ENCODE data around the gene COX6A2. TPM values are rescaled to one million over a fixed set of nuclear protein-coding genes. Genes with fewer than 3 reads are reported as not detected.

COX6A2 gene
- total RNA-seq, 1 donor from 2014 or later, result not detected

GRCh38 chr16:31380201-31380600 is 48.0 kb downstream of the COX6A2 start:
- H3K36me3 Mint-ChIP-seq, result no peaks in the 10 kb centered on the region
- no peak for TF ChIP-seq CTCF (conservative IDR thresholded peaks at IDR 0.05)

More at GRCh38 chr16:31380201-31380600, 48.0 kb downstream of the COX6A2 start:
- no peak for DNase-seq (ENCODE audit: extremely low spot score, unreplicated experiment)
- no peak overlapping the region for H3K4me3 Mint-ChIP-seq
- no peaks in the 10 kb centered on the region for H3K9me3 Mint-ChIP-seq
- no peak overlapping the region for H3K27ac Mint-ChIP-seq
- peaks cover 34% of the 10 kb centered on the region for H3K27me3 Mint-ChIP-seq
- no peaks in the 10 kb centered on the region for H3K4me1 Mint-ChIP-seq (ENCODE audit: unreplicated experiment)

Other genes with a start within 250 kb of the COX6A2 start
- gene FUS, start 248.2 kb downstream of the COX6A2 start, total RNA-seq (ENCODE audit: low replicate concordance), result 400 and 654 TPM in 2 replicates
- gene PYCARD, start 225.6 kb downstream of the COX6A2 start, total RNA-seq (ENCODE audit: low replicate concordance), result 8.2 and 14.5 TPM in 2 replicates
- gene TRIM72, start 214.2 kb downstream of the COX6A2 start, total RNA-seq (ENCODE audit: low replicate concordance), result 0.02 TPM in 1 of 2 replicates, not detected in the other
- gene PYDC1, start 211.2 kb downstream of the COX6A2 start, total RNA-seq (ENCODE audit: low replicate concordance), result not detected in 2 replicates
- 0.36 TPM in 1 of 2 replicates, not detected in the other for gene ITGAM, start 168.4 kb downstream of the COX6A2 start, total RNA-seq (ENCODE audit: low replicate concordance)
- not detected in 2 replicates for gene ITGAX, start 73.2 kb downstream of the COX6A2 start, total RNA-seq (ENCODE audit: low replicate concordance)
- not detected in 2 replicates for gene ITGAD, start 35.0 kb downstream of the COX6A2 start, total RNA-seq (ENCODE audit: low replicate concordance)
- 1.2 and 1.9 TPM in 2 replicates for gene ZNF843, start 14.4 kb upstream of the COX6A2 start, total RNA-seq (ENCODE audit: low replicate concordance)
- 9.4 and 11.1 TPM in 2 replicates for gene ARMC5, start 31.1 kb upstream of the COX6A2 start, total RNA-seq (ENCODE audit: low replicate concordance)
- gene TGFB1I1, start 43.8 kb upstream of the COX6A2 start, total RNA-seq (ENCODE audit: low replicate concordance), result 5.0 and 25.6 TPM in 2 replicates
- gene SLC5A2, start 54.8 kb upstream of the COX6A2 start, total RNA-seq (ENCODE audit: low replicate concordance), result 0.41 TPM in 1 of 2 replicates, not detected in the other
- gene RUSF1, start 80.0 kb upstream of the COX6A2 start, total RNA-seq (ENCODE audit: low replicate concordance), result 74.2 and 78.2 TPM in 2 replicates
- not detected in 2 replicates for gene AHSP, start 99.5 kb upstream of the COX6A2 start, total RNA-seq (ENCODE audit: low replicate concordance)

Data from type B pancreatic cell (in vitro differentiated cells).